Activated CD8-positive, alpha-beta memory T cell treated with anti-CD3 and anti-CD28 coated beads for 48 hours (primary cell): ENCODE measurements around the gene TOX2.
"Not testable (repeated sequence)": the region's sequence is repeated elsewhere in the genome, so short reads cannot be mapped to it uniquely, and the experiment has no call there.

Experiments
- DNase-seq, 3 experiments: peaks; one replicate each; pipeline ENCODE4 v3.0.0-alpha.2; 2020; ENCODE audit warnings: low read depth in 2 of 3, low spot score in 2 of 3

TOX2 gene

GRCh38 chr20:44031781-44032582, 117.3 kb downstream of the TOX2 start:
- no peak for DNase-seq

GRCh38 chr20:44032583-44033331, 118.1 kb downstream of the TOX2 start:
- DNase-seq = no peak

- DNase-seq = no peak
Measured at GRCh38 chr20:44033344-44033743, 118.7 kb downstream of the TOX2 start.

GRCh38 chr20:44033873-44034272, 119.2 kb downstream of the TOX2 start:
- no peak for DNase-seq

- no peak for DNase-seq
Measured at GRCh38 chr20:44034451-44034850, 119.8 kb downstream of the TOX2 start.

- no peak for DNase-seq
Measured at GRCh38 chr20:44034965-44035635, 120.4 kb downstream of the TOX2 start.

GRCh38 chr20:44035924-44036323, 121.3 kb downstream of the TOX2 start:
- DNase-seq = no peak

- DNase-seq = no peak
Measured at GRCh38 chr20:44036441-44036840, 121.8 kb downstream of the TOX2 start.

GRCh38 chr20:44038681-44039123, 124.0 kb downstream of the TOX2 start:
- DNase-seq = no peak

GRCh38 chr20:44039147-44039546, 124.5 kb downstream of the TOX2 start:
- no peak for DNase-seq

GRCh38 chr20:44039741-44040140, 125.1 kb downstream of the TOX2 start:
- DNase-seq = no peak

GRCh38 chr20:44040202-44040915, 125.7 kb downstream of the TOX2 start:
- no peak for DNase-seq

- no peak for DNase-seq
Measured at GRCh38 chr20:44041001-44041400, 126.3 kb downstream of the TOX2 start.

- not testable (repeated sequence) for DNase-seq
Measured at GRCh38 chr20:44044712-44045111, 130.1 kb downstream of the TOX2 start.

- DNase-seq = no peak
Measured at GRCh38 chr20:44050327-44050726, 135.7 kb downstream of the TOX2 start.

- no peak for DNase-seq
Measured at GRCh38 chr20:44050925-44051660, 136.4 kb downstream of the TOX2 start.

- no peak for DNase-seq
Measured at GRCh38 chr20:44051661-44052000, 137.0 kb downstream of the TOX2 start.

- DNase-seq = no peak
Measured at GRCh38 chr20:44052166-44052565, 137.5 kb downstream of the TOX2 start.

GRCh38 chr20:44053046-44053445, 138.4 kb downstream of the TOX2 start:
- no peak for DNase-seq

- DNase-seq = no peak
Measured at GRCh38 chr20:44054118-44054517, 139.5 kb downstream of the TOX2 start.

GRCh38 chr20:44054849-44055248, 140.2 kb downstream of the TOX2 start:
- no peak for DNase-seq
